Naive thymus-derived CD4-positive, alpha-beta T cell (primary cell): Measurements from ENCODE around the gene CCDC122. TPM values are rescaled to one million over a fixed set of nuclear protein-coding genes. Genes with fewer than 3 reads are reported as not detected.

Experiments
- ATAC-seq: fragments of 150-1000 bp; cut with Tn5 transposase; 2 replicates; pipeline ENCODE4 v1.10.0; 2021; ENCODE audit warnings: mild to moderate bottlenecking, moderate library complexity
- CTCF ChIA-PET: fragments of 350-600 bp; sonication (Branson Sonifier 250); formaldehyde crosslinking; loops from one replicate; lab custom pipeline; 2021; ENCODE audit warnings: antibody characterized with exemption; lab: Charles Lee
- POLR2A ChIA-PET: fragments of 350-600 bp; sonication (Branson Sonifier 250); formaldehyde crosslinking; loops from one replicate; lab custom pipeline; 2021; ENCODE audit warnings: antibody characterized with exemption, inconsistent platforms; lab: Charles Lee
- DNase-seq, 9 donors: peaks; one replicate each; pipeline versions ENCODE4 v3.0.0 to v3.0.0-alpha.2; 2020 to 2022; ENCODE audit warnings: mixed read lengths in 1 of 9
- H3K27ac ChIP-seq: one replicate; pipeline ENCODE4 v1.7.0; 2013; ENCODE audit warnings: mild to moderate bottlenecking, low read depth, low read length, moderate library complexity
- H3K27me3 ChIP-seq, 2 donors: one replicate each; pipeline ENCODE4 v1.7.0; 2013; ENCODE audit warnings: low read length in 2 of 2, mild to moderate bottlenecking in 2 of 2, moderate library complexity in 2 of 2; ENCODE audit not compliant: control insufficient read depth in 2 of 2, insufficient read depth in 2 of 2
- H3K36me3 ChIP-seq, 3 experiments: 1 replicate in 2 of 3; 2 replicates in 1 of 3; pipeline ENCODE4 v1.7.0; 2013; ENCODE audit warnings: low read length in 3 of 3, mild to moderate bottlenecking in 3 of 3, moderate library complexity in 1 of 3; ENCODE audit not compliant: insufficient read depth in 3 of 3, control insufficient read depth in 2 of 3
- H3K4me1 ChIP-seq, 2 donors: one replicate each; pipeline ENCODE4 v1.7.0; 2013; ENCODE audit warnings: low read length in 2 of 2, mild to moderate bottlenecking in 2 of 2, moderate library complexity in 1 of 2; ENCODE audit not compliant: control insufficient read depth in 2 of 2, insufficient read depth in 2 of 2
- H3K4me3 ChIP-seq: 2 replicates; pipeline ENCODE4 v1.7.0; 2013; ENCODE audit warnings: mild to moderate bottlenecking, low read length
- H3K9me3 ChIP-seq, 3 experiments: 1 replicate in 2 of 3; 2 replicates in 1 of 3; pipeline ENCODE4 v1.7.0; 2013; ENCODE audit warnings: low read length in 3 of 3; ENCODE audit not compliant: control insufficient read depth in 2 of 3
- H3K27ac Mint-ChIP-seq, 9 donors: one replicate each; pipeline ENCODE4 v1.8.0; 2020 to 2022; ENCODE audit warnings: mixed read lengths in 9 of 9, mild to moderate bottlenecking in 8 of 9, moderate library complexity in 5 of 9, inconsistent platforms in 2 of 9
- H3K27me3 Mint-ChIP-seq, 5 donors: one replicate each; pipeline ENCODE4 v1.8.0; 2021 to 2022; ENCODE audit warnings: mixed read lengths in 5 of 5, mild to moderate bottlenecking in 1 of 5
- H3K36me3 Mint-ChIP-seq, 5 donors: one replicate each; pipeline ENCODE4 v1.8.0; 2020 to 2022; ENCODE audit warnings: mixed read lengths in 5 of 5, mild to moderate bottlenecking in 3 of 5, inconsistent platforms in 1 of 5
- H3K4me1 Mint-ChIP-seq, 7 donors: one replicate each; pipeline ENCODE4 v1.8.0; 2020 to 2022; ENCODE audit warnings: mixed read lengths in 7 of 7, mild to moderate bottlenecking in 3 of 7, inconsistent platforms in 1 of 7
- H3K4me3 Mint-ChIP-seq, 10 donors: one replicate each; pipeline ENCODE4 v1.8.0; 2020 to 2022; ENCODE audit warnings: mild to moderate bottlenecking in 10 of 10, mixed read lengths in 10 of 10, moderate library complexity in 6 of 10, inconsistent platforms in 2 of 10
- H3K9me3 Mint-ChIP-seq, 11 donors: one replicate each; pipeline ENCODE4 v1.8.0; 2020 to 2022; ENCODE audit warnings: mixed read lengths in 11 of 11, mild to moderate bottlenecking in 4 of 11, inconsistent platforms in 1 of 11, moderate library complexity in 1 of 11
- intact Hi-C, 2 donors: fragments of 100-400 bp; cut with micrococcal nuclease; formaldehyde crosslinking; loops; one replicate each; pipeline ENCODE4 v1.15.1; 2023
- polyA plus RNA-seq, 2 donors: library from polyadenylated mRNA; unstranded; fragments of 300-500 nt; fragmentation: Illumina TruSeq; gene quantifications; one replicate each; pipeline ENCODE4 v1.2.3, GENCODE V29; 2021
- total RNA-seq, 6 experiments: library from RNA in 5 of 6; stranded (reverse) in 5 of 6; gene quantifications; 1 replicate in 5 of 6; 2 replicates in 1 of 6; pipeline ENCODE4 v1.2.3 and lab custom pipeline; 2021 to 2026

CCDC122 gene
- total and polyA plus RNA-seq, 7 experiments from 2014 or later = 1.1 to 2.3 (median 1.4) TPM; not detected in 2

DNA sequence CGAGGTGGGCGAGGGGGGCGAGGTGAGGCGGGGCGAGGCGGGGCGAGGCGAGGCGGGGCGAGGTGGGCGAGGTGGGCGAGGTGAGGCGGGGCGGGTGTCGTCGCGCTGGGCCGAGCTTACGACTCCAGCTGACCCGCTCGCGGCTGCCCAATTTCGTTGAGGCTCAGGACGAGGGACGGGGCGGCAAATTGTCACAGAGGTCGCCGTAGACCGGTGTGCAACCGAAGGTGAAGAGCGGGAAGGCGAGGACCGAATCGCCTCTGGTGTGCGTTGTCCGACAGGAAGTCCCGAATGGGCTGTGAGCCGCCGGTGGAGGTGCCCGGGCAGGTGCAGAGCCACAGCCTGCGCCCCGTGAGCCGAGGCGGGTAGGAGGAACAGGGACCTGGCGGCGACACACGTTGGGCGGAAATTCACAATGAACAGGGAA lies 228 bp upstream of the CCDC122 start, which contains the start of gene LACC1:
TSS of gene LACC1 (plus strand) at position 150 of the 427 bp plus-strand sequence. CDS start 1,082 bp downstream, outside the sequence.
- Histone ChIP-seq H3K27me3 (no peaks in the 10 kb centered on the region), H3K9me3 (no peaks in the 10 kb centered on the region), H3K27ac (peak within 1 kb of the TSS; percentile 72), H3K4me1 (peaks cover 0 to 9% of the 10 kb centered on the region in 2 donors), H3K4me3 (peak within 1 kb of the TSS; percentile 60), H3K36me3 (no peaks in the 10 kb centered on the region)
- H3K27ac Mint-ChIP-seq = peak within 1 kb of the TSS; percentile 53 to 90 (median 81)
- peak in 8 of 9 donors; percentile 7 to 46 (median 26) for DNase-seq
- peaks cover 15 to 27% (median 23%) of the 10 kb centered on the region in 7 donors for H3K4me1 Mint-ChIP-seq
- CTCF ChIA-PET = interaction anchor here (0.6 kb wide), 1 partner anchor 28 kb away, joined by 4 read pairs; no protein-coding TSS in a partner anchor
- ATAC-seq = peak; percentile 67
- H3K36me3 Mint-ChIP-seq = peaks cover 0 to 10% (median 0%) of the 10 kb centered on the region in 5 donors
- POLR2A ChIA-PET = interaction anchor here (1.2 to 1.5 kb wide), 2 partner anchors 47 to 395 kb away, joined by 4 to 9 read pairs; no protein-coding TSS in a partner anchor
- intact Hi-C loops = loop anchor here (1.0 to 10.0 kb wide), 11 partner anchors 26 to 1605 kb away; partner anchors contain the start of genes EPSTI1 (in 2 of the 2), AKAP11 (in 1 of the 2) and TSC22D1 (in 1 of the 2)
- peaks cover 0 to 36% (median 3%) of the 10 kb centered on the region in 5 donors for H3K27me3 Mint-ChIP-seq
- peak within 1 kb of the TSS; percentile 82 to 93 (median 90) for H3K4me3 Mint-ChIP-seq
- no peaks in the 10 kb centered on the region for H3K9me3 Mint-ChIP-seq

DNA sequence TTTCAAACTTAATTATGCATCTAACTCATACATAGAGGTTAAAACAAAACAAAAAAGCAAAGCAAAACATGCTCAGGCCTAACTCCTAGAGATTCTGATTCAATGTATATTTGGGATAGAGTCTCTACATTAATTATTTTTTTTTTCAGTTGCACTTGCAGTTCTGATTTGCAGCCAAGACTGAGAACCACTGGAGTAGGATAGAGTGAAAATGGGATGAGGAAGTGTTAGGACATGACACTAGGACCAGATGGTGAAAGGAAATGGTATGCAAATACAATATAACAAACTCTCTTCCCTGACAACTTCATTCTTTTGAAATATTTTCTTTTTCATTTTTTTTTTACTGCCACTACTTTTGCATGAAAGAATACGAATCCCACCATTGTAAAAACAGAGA lies 1.8 kb downstream of the CCDC122 start:
- ATAC-seq (no peak), DNase-seq (no peak)
- ChIA-PET POLR2A (no interaction called here), CTCF (interaction anchor here (0.7 kb wide), 1 partner anchor 908 kb away, joined by 4 read pairs; no protein-coding TSS in a partner anchor)
- no peaks in the 10 kb centered on the region for H3K27me3 ChIP-seq
- peaks cover 0 to 33% (median 3%) of the 10 kb centered on the region in 5 donors for H3K27me3 Mint-ChIP-seq
- intact Hi-C loops = loop anchor here (2.0 to 10.0 kb wide), 7 partner anchors 395 to 1603 kb away; partner anchors contain the start of genes EPSTI1 (in 2 of the 2) and AKAP11 (in 1 of the 2)
- H3K4me3 Mint-ChIP-seq = peak overlapping the region in 8 of 10 donors; percentile 12 to 93 (median 84)
- no peaks in the 10 kb centered on the region for H3K9me3 ChIP-seq
- H3K9me3 Mint-ChIP-seq = no peaks in the 10 kb centered on the region
- H3K4me1 Mint-ChIP-seq = peaks cover 15 to 27% (median 23%) of the 10 kb centered on the region in 7 donors
- H3K27ac Mint-ChIP-seq = peak overlapping the region in 8 of 9 donors; percentile 9 to 78 (median 48)
- no peak overlapping the region for H3K4me3 ChIP-seq
- peaks cover 0 to 9% of the 10 kb centered on the region in 2 donors for H3K4me1 ChIP-seq
- H3K36me3 ChIP-seq = no peaks in the 10 kb centered on the region
- H3K36me3 Mint-ChIP-seq = peaks cover 0 to 10% (median 0%) of the 10 kb centered on the region in 5 donors
- H3K27ac ChIP-seq = no peak overlapping the region

DNA sequence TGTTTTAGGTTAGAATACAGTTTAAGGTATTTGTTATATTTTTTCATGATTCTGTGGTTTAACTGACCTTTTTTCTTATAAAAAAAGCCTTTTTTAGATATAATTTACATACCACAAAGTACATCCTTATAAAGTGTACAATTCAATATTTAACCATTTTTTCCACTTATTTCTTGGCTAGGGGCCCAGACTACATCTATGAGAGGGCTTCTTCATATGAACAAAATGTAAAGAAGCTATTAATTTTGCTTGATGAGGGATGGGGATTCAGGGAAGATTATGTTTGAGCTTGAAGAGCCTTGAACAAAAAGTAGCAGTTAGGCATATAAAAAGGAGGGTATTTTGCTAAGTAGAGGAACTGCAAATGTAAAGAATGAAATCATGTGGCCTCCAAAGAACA lies 2.2 kb downstream of the CCDC122 start:
- CTCF ChIA-PET = interaction anchor here (0.7 kb wide), 2 partner anchors 908 to 1550 kb away, joined by 3 to 4 read pairs; no protein-coding TSS in a partner anchor
- intact Hi-C loops = loop anchor here (5.0 to 10.0 kb wide), 5 partner anchors 395 to 1603 kb away; partner anchors contain the start of genes AKAP11 (in 1 of the 2) and EPSTI1 (in 1 of the 2)

DNA sequence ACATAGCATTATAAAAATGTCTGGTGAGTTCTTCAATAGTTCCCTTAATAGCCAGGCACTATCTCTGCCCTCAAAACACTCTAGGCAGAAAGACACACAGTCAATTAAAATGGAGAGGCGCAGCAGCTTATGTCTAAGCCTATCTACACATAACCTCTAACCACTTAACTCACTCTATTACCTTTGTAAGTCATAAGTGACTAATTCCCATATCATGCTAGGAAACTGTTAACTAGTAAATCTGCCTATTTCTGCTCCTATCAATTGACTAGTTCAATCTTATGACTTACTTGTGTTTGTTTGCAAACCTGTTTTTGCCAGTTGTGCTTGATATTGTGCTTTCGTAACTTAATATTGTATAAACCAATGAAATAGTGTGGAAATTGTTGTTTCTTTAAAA lies 3.2 kb downstream of the CCDC122 start:
- H3K36me3 ChIP-seq = no peaks in the 10 kb centered on the region
- Mint-ChIP-seq H3K27me3 (peaks cover 0 to 24% (median 3%) of the 10 kb centered on the region in 5 donors), H3K4me1 (peaks cover 15 to 27% (median 23%) of the 10 kb centered on the region in 7 donors), H3K4me3 (no peak overlapping the region), H3K27ac (no peak overlapping the region), H3K36me3 (peaks cover 0 to 6% (median 0%) of the 10 kb centered on the region in 5 donors), H3K9me3 (no peaks in the 10 kb centered on the region)
- DNase-seq (no peak), ATAC-seq (no peak)
- no peaks in the 10 kb centered on the region for H3K9me3 ChIP-seq
- H3K4me3 ChIP-seq = no peak overlapping the region
- ChIA-PET POLR2A (interaction anchor here (0.5 kb wide), 1 partner anchor 621 kb away, joined by 3 read pairs; no protein-coding TSS in a partner anchor), CTCF (no interaction called here)
- intact Hi-C loops = loop anchor here (5.0 to 10.0 kb wide), 5 partner anchors 396 to 1602 kb away; partner anchors contain the start of genes AKAP11 (in 1 of the 2) and EPSTI1 (in 1 of the 2)
- no peaks in the 10 kb centered on the region for H3K27me3 ChIP-seq
- H3K27ac ChIP-seq = no peak overlapping the region
- peaks cover 0 to 9% of the 10 kb centered on the region in 2 donors for H3K4me1 ChIP-seq

More for the DNA sequence above, 2.2 kb downstream of the CCDC122 start:
- no peak overlapping the region for H3K27ac ChIP-seq
- H3K4me1 ChIP-seq = peaks cover 0 to 9% of the 10 kb centered on the region in 2 donors
- H3K36me3 ChIP-seq = no peaks in the 10 kb centered on the region
- DNase-seq (no peak), ATAC-seq (no peak)
- POLR2A ChIA-PET = no interaction called here
- Mint-ChIP-seq H3K27me3 (peaks cover 0 to 33% (median 3%) of the 10 kb centered on the region in 5 donors), H3K4me1 (peaks cover 15 to 27% (median 23%) of the 10 kb centered on the region in 7 donors), H3K27ac (peak overlapping the region in 7 of 9 donors; percentile 9 to 78 (median 39)), H3K36me3 (peaks cover 0 to 10% (median 0%) of the 10 kb centered on the region in 5 donors), H3K9me3 (no peaks in the 10 kb centered on the region), H3K4me3 (peak overlapping the region in 7 of 10 donors; percentile 56 to 91 (median 82))
- H3K9me3 ChIP-seq = no peaks in the 10 kb centered on the region
- H3K4me3 ChIP-seq = no peak overlapping the region
- H3K27me3 ChIP-seq = no peaks in the 10 kb centered on the region

DNA sequence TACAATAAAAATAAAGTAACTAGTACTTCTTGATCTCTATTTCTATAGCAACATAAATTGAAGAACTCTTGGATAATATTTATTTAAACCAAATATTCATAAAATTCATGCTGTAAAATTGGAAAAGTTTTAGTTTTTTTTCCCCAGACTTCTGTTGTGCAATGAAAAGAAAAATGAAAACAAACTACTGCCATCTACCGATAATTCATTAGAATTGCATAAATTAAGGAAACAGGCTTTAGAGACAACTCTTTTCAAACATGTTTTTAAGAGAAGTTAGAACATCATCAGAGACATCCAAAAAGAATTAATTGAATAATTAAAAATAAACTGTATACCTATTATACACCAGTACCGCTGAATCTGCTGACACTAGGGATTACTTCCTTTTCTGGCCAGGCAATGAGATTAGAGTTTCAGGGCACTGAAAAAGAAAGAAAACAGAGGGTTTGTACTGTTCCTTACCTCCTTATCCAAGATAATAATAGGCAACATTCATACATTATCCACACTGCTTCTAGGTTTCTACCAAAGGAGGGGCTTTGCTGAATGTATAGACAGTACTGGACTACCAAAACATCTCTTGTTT lies 4.9 kb downstream of the CCDC122 start:
- DNase-seq (peak in 4 of 9 donors; percentile 10 to 24 (median 22)), ATAC-seq (no peak)
- Mint-ChIP-seq H3K27me3 (peaks cover 0 to 9% (median 0%) of the 10 kb centered on the region in 5 donors), H3K4me1 (peaks cover 8 to 18% (median 14%) of the 10 kb centered on the region in 7 donors), H3K4me3 (no peak overlapping the region), H3K36me3 (no peaks in the 10 kb centered on the region), H3K9me3 (no peaks in the 10 kb centered on the region), H3K27ac (no peak overlapping the region)
- H3K27me3 ChIP-seq = no peaks in the 10 kb centered on the region
- H3K4me3 ChIP-seq = no peak overlapping the region
- POLR2A ChIA-PET = no interaction called here
- no peaks in the 10 kb centered on the region for H3K36me3 ChIP-seq
- H3K9me3 ChIP-seq = no peaks in the 10 kb centered on the region
- intact Hi-C loops = loop anchor here (1.0 to 10.0 kb wide), 10 partner anchors 8 to 1600 kb away; partner anchors contain the start of genes AKAP11 (in 1 of the 2) and EPSTI1 (in 1 of the 2)
- peaks cover 0 to 5% of the 10 kb centered on the region in 2 donors for H3K4me1 ChIP-seq
- CTCF ChIA-PET = no interaction called here
- H3K27ac ChIP-seq = no peak overlapping the region

DNA sequence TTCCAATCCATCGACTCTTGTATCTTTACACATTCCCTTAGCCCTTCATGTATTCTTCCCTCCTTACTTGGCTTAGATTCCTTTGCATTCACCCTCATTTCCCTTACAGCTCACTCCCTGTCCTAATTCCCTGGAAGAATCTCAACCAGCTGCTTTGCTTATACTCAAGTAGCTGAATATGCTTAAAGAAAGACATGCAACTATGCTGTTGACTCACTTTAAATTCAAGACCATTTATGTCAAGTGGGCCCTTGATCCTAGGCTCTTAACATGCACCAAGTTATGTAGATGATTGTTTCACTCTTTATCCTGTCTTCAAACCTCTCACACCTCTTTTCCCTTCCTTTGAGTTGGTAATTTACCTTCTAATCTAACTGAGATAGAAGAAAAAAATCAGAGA lies 7.4 kb downstream of the CCDC122 start:
- POLR2A ChIA-PET = no interaction called here
- Histone ChIP-seq H3K36me3 (no peaks in the 10 kb centered on the region), H3K27me3 (no peaks in the 10 kb centered on the region), H3K4me1 (no peaks in the 10 kb centered on the region), H3K4me3 (no peak overlapping the region), H3K9me3 (no peaks in the 10 kb centered on the region), H3K27ac (no peak overlapping the region)
- Mint-ChIP-seq H3K4me1 (peaks cover 0 to 2% (median 0%) of the 10 kb centered on the region in 7 donors), H3K4me3 (no peak overlapping the region), H3K27me3 (peaks cover 0 to under 1% (median 0%) of the 10 kb centered on the region in 5 donors), H3K27ac (no peak overlapping the region), H3K9me3 (no peaks in the 10 kb centered on the region), H3K36me3 (peaks cover 0 to 3% (median 0%) of the 10 kb centered on the region in 5 donors)
- intact Hi-C loops = loop anchor here in 1 of 2 donors (5.0 to 10.0 kb wide), 3 partner anchors 507 to 1597 kb away; partner anchors contain the start of gene AKAP11
- ATAC-seq = no peak
- CTCF ChIA-PET = no interaction called here
- DNase-seq = no peak
